Astrocyte (in vitro differentiated cells and primary cell): ENCODE results near the gene C18orf32.
"Not testable (repeated sequence)": the region's sequence is repeated elsewhere in the genome, so short reads cannot be mapped to it uniquely, and the experiment has no call there.

Source experiments
- EZH2 ChIP-seq: IDR thresholded peaks from 2 replicates; pipeline ENCODE4 v1.6.1; 2012; ENCODE audit warnings: mild to moderate bottlenecking, low read length, inconsistent platforms; ENCODE audit not compliant: insufficient read depth
- TF ChIP-seq, protein P1 (sequence below): IDR thresholded peaks from 2 replicates; pipeline ENCODE4 v1.5.1; 2011; ENCODE audit warnings: low read depth, mild to moderate bottlenecking, inconsistent platforms, low read length, moderate library complexity; ENCODE audit not compliant: insufficient read depth

- TF ChIP-seq, protein P1, sequence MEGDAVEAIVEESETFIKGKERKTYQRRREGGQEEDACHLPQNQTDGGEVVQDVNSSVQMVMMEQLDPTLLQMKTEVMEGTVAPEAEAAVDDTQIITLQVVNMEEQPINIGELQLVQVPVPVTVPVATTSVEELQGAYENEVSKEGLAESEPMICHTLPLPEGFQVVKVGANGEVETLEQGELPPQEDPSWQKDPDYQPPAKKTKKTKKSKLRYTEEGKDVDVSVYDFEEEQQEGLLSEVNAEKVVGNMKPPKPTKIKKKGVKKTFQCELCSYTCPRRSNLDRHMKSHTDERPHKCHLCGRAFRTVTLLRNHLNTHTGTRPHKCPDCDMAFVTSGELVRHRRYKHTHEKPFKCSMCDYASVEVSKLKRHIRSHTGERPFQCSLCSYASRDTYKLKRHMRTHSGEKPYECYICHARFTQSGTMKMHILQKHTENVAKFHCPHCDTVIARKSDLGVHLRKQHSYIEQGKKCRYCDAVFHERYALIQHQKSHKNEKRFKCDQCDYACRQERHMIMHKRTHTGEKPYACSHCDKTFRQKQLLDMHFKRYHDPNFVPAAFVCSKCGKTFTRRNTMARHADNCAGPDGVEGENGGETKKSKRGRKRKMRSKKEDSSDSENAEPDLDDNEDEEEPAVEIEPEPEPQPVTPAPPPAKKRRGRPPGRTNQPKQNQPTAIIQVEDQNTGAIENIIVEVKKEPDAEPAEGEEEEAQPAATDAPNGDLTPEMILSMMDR: not testable (repeated sequence)
- not testable (repeated sequence) for TF ChIP-seq EZH2
Measured at GRCh38 chr18:49506438-49506837, 19.4 kb upstream of the C18orf32 start.
